ENCODE results near the gene EXOC1. TPM values are rescaled to one million over a fixed set of nuclear protein-coding genes. Genes with fewer than 3 reads are reported as not detected.

EXOC1 gene
- total RNA-seq, 4 donors from 2014 or later, result 30.7 to 55.3 (median 36.9) TPM

DNA sequence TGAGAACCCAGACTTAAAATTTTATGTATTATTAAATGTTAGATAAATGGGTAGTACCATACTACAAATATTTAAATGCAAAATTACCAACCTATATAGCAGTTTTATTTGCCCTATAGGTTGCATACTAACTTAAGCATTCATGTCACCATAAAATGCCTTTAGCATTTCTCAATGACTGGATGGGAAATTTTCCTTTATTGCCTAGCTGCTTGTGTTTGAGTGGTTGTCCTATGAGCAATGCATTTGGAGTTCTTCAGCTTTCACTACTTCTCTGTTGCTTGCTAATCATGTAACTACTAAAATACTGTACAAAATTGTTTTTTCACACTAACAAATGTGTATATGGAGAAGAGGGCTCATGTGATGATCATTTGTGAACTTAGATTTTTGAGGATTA is 51.1 kb downstream of the EXOC1 start:
- DNase-seq (ENCODE audit: low spot score) (no peak), ATAC-seq (ENCODE audit: low FRiP score) (no peak)
- TF ChIP-seq, protein P1, sequence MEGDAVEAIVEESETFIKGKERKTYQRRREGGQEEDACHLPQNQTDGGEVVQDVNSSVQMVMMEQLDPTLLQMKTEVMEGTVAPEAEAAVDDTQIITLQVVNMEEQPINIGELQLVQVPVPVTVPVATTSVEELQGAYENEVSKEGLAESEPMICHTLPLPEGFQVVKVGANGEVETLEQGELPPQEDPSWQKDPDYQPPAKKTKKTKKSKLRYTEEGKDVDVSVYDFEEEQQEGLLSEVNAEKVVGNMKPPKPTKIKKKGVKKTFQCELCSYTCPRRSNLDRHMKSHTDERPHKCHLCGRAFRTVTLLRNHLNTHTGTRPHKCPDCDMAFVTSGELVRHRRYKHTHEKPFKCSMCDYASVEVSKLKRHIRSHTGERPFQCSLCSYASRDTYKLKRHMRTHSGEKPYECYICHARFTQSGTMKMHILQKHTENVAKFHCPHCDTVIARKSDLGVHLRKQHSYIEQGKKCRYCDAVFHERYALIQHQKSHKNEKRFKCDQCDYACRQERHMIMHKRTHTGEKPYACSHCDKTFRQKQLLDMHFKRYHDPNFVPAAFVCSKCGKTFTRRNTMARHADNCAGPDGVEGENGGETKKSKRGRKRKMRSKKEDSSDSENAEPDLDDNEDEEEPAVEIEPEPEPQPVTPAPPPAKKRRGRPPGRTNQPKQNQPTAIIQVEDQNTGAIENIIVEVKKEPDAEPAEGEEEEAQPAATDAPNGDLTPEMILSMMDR (IDR thresholded peaks at IDR 0.05), result no peak

DNA sequence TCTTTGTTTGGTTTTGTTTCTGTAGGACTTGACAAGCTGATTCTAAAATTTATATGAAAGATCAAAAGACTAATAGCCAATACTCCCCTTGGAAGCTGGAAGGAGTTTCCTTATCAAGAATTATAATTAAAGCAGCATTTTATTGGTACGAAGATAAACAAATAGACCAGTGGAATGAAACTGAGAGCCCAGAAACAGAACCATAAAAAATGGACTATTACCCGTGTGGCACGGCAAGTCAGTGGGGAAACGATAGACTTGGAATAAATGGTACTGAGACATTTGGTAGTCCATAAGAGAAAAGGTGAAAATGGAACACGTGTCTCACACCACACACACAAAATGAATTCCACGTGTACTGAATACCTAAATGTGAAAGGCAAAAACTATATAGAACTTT is 52.9 kb downstream of the EXOC1 start:
- DNase-seq (ENCODE audit: low spot score) (no peak), ATAC-seq (ENCODE audit: low FRiP score) (no peak)
- TF ChIP-seq, protein P1 (IDR thresholded peaks at IDR 0.05), result no peak

DNA sequence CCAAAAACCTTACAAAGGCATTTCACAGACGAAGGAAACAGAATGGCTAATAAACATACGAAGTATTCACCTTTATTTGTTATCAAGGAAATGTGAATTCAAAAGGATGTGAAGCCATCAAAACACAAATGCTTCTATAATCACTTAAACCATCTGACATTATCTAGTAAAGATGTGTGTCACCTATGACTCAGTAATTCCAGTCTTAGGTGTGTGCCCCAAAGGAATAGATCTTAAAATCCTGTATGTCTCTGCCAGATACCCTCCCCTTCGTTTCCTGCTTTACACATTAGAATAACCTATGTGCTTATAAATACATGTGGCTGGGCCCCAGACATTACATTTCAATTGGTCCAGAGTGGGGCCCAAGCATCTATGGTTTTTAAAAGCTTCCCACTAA is 53.5 kb downstream of the EXOC1 start:
- TF ChIP-seq, protein P1 (IDR thresholded peaks at IDR 0.05), result no peak
- no peak for DNase-seq (ENCODE audit: low spot score)
- no peak for ATAC-seq (ENCODE audit: low FRiP score)

DNA sequence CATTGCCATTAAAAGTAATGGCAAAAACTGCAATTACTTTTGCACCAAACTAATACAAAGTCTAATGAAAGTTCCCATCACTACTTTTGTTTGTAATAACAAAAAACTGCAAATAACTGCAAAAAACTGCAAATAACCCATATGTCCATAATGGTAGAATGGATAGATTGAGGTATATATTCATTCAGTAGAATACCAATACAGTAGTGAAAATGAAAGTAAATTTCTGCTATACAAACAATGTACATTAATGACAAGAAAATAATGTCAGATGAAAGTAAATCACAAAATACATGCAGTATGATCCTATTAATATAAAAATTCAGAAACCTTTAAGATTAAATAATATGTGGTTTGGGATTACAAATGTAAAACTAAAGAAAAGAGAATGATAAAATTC is 54.0 kb downstream of the EXOC1 start:
- DNase-seq (ENCODE audit: low spot score) (no peak), ATAC-seq (ENCODE audit: low FRiP score) (no peak)
- TF ChIP-seq, protein P1 (IDR thresholded peaks at IDR 0.05), result no peak

DNA sequence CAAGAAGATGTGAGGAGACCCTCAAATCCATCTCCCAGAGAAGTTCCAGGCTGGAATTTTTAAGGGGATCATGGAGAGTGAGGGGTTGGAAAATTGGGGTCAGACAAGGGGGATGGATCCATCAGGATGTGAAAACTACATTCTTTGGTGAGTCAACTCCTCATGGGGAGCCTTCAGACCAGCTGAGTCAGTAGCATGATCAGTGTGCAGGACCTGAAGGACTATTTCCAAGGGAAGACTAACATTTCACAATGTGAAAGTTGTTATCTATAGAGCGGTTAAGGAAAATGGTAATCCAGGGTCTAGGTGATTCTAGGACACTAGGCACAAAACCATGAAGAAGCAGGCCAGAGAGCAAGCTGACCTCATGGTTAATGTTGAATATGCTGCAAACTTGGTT is 56.7 kb downstream of the EXOC1 start:
- no peak for ATAC-seq (ENCODE audit: low FRiP score)
- DNase-seq (ENCODE audit: low spot score), result no peak
- TF ChIP-seq, protein P1 (IDR thresholded peaks at IDR 0.05), result no peak

DNA sequence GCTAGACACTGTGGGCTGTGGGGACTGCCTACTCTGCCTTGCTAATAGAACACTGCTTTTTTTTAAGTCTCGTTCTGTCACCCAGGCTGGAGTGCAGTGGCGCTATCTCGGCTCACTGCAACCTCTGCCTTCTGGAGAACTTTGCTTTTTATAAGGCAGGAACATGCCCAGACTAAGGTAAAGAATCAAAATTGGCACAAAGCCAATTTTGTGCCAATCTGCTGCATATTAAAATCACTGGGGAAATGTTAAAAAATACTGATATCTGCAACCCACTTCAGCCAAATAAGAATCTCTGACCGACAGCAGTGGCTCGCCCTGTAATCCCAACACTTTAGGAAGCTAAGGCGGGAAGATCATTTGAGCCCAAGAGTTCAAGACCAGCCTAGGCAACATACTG is 58.8 kb downstream of the EXOC1 start:
- ATAC-seq (ENCODE audit: low FRiP score) (no peak), DNase-seq (ENCODE audit: low spot score) (no peak)
- TF ChIP-seq, protein P1 (IDR thresholded peaks at IDR 0.05), result no peak

DNA sequence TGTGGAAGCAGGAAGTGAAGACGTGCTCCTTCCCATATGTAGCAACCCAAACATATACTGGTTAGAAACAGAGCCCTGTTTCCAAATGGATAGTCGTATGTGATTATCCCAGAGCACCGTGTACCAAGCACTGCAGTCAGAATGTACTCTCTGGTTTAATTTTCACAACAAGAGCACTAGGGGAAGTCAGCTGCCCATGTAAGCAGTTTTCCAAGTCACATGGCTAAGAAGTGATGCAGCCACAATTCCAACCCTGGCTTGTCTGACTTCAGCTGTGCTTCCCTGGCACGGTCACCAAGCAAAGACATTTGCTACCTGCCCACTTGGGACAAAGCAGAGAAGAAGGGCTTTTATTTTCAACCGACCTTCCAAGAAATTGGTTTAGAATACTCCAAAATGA is 67.1 kb downstream of the EXOC1 start:
- TF ChIP-seq, protein P1 (IDR thresholded peaks at IDR 0.05), result no peak
- no peak for DNase-seq (ENCODE audit: low spot score)
- no peak for ATAC-seq (ENCODE audit: low FRiP score)
